ENCODE data around the gene SPACA7.
"Not testable (repeated sequence)": the region's sequence is repeated elsewhere in the genome, so short reads cannot be mapped to it uniquely, and the experiment has no call there.

The SPACA7 gene

GRCh38 chr13:112350300-112350699, 25.9 kb upstream of the SPACA7 start:
- DNase-seq (ENCODE audit: low spot score) = no peak

- DNase-seq (ENCODE audit: low spot score) = no peak
These were observed 24.3 kb upstream of the SPACA7 start for GRCh38 chr13:112351825-112352224.

- no peak for DNase-seq (ENCODE audit: low spot score)
These were observed 22.3 kb upstream of the SPACA7 start for GRCh38 chr13:112353856-112354255.

- DNase-seq (ENCODE audit: low spot score) = no peak
These were observed 21.6 kb upstream of the SPACA7 start for GRCh38 chr13:112354330-112355273.

- DNase-seq (ENCODE audit: low spot score) = no peak
These were observed 20.8 kb upstream of the SPACA7 start for GRCh38 chr13:112355274-112355838.

GRCh38 chr13:112356190-112356589, 20.0 kb upstream of the SPACA7 start:
- no peak for DNase-seq (ENCODE audit: low spot score)

- no peak for DNase-seq (ENCODE audit: low spot score)
These were observed 18.0 kb upstream of the SPACA7 start for GRCh38 chr13:112358156-112358555.

GRCh38 chr13:112362021-112362420, 14.1 kb upstream of the SPACA7 start:
- DNase-seq (ENCODE audit: low spot score) = no peak

GRCh38 chr13:112363867-112364528, 12.2 kb upstream of the SPACA7 start:
- no peak for DNase-seq (ENCODE audit: low spot score)

GRCh38 chr13:112366907-112367646, 9.1 kb upstream of the SPACA7 start:
- no peak for DNase-seq (ENCODE audit: low spot score)

- DNase-seq (ENCODE audit: low spot score) = no peak
These were observed 7.3 kb upstream of the SPACA7 start for GRCh38 chr13:112368883-112369282.

- no peak for DNase-seq (ENCODE audit: low spot score)
These were observed 5.8 kb upstream of the SPACA7 start for GRCh38 chr13:112370311-112370710.

GRCh38 chr13:112374271-112374670, 1.9 kb upstream of the SPACA7 start:
- no peak for DNase-seq (ENCODE audit: low spot score)

GRCh38 chr13:112391746-112392145, 15.6 kb downstream of the SPACA7 start:
- no peak for DNase-seq (ENCODE audit: low spot score)

- DNase-seq (ENCODE audit: low spot score) = no peak
These were observed 16.6 kb downstream of the SPACA7 start for GRCh38 chr13:112392719-112393118.

- DNase-seq (ENCODE audit: low spot score) = peak; percentile 5
These were observed 18.9 kb downstream of the SPACA7 start for GRCh38 chr13:112395022-112395421.

GRCh38 chr13:112395941-112396340, 19.8 kb downstream of the SPACA7 start:
- not testable (repeated sequence) for DNase-seq (ENCODE audit: low spot score)

GRCh38 chr13:112397108-112397507, 21.0 kb downstream of the SPACA7 start:
- no peak for DNase-seq (ENCODE audit: low spot score)

GRCh38 chr13:112398347-112398746, 22.2 kb downstream of the SPACA7 start:
- DNase-seq (ENCODE audit: low spot score) = not testable (repeated sequence)

- not testable (repeated sequence) for DNase-seq (ENCODE audit: low spot score)
These were observed 33.7 kb downstream of the SPACA7 start for GRCh38 chr13:112409828-112410227.

GRCh38 chr13:112416647-112417046, 40.5 kb downstream of the SPACA7 start:
- DNase-seq (ENCODE audit: low spot score) = no peak

GRCh38 chr13:112417079-112417478, 40.9 kb downstream of the SPACA7 start:
- no peak for DNase-seq (ENCODE audit: low spot score)
